Stomach (tissue), 4 donors: ENCODE data around the gene RERGL.

Source experiments
- EP300 ChIP-seq: sonication (generic); formaldehyde crosslinking; IDR thresholded peaks from one replicate; pipeline ENCODE4 v1.6.1; 2017; ENCODE audit warnings: antibody characterized with exemption
- TF ChIP-seq, protein P1 (sequence below), 7 experiments: fragments of 450-650 bp in 4 of 7; fragments of 200-600 bp in 3 of 7; sonication (generic) in 3 of 7; IDR thresholded peaks; one replicate each; pipeline ENCODE4 v1.5.1; 2016 to 2019; ENCODE audit warnings: antibody characterized with exemption in 7 of 7, control low read depth in 2 of 7, mild to moderate bottlenecking in 1 of 7

- TF ChIP-seq, protein P1, sequence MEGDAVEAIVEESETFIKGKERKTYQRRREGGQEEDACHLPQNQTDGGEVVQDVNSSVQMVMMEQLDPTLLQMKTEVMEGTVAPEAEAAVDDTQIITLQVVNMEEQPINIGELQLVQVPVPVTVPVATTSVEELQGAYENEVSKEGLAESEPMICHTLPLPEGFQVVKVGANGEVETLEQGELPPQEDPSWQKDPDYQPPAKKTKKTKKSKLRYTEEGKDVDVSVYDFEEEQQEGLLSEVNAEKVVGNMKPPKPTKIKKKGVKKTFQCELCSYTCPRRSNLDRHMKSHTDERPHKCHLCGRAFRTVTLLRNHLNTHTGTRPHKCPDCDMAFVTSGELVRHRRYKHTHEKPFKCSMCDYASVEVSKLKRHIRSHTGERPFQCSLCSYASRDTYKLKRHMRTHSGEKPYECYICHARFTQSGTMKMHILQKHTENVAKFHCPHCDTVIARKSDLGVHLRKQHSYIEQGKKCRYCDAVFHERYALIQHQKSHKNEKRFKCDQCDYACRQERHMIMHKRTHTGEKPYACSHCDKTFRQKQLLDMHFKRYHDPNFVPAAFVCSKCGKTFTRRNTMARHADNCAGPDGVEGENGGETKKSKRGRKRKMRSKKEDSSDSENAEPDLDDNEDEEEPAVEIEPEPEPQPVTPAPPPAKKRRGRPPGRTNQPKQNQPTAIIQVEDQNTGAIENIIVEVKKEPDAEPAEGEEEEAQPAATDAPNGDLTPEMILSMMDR (IDR thresholded peaks at IDR 0.05): no peak
- TF ChIP-seq EP300: no peak
Measured at GRCh38 chr12:18123707-18124106, 33.7 kb upstream of the RERGL start.
